Transverse colon (tissue), 4 donors: Measurements from ENCODE around the gene SELENOO.

Experiments
- CTCF ChIP-seq, 5 experiments: fragments of 200-600 bp in 3 of 5; fragments of 450-650 bp in 2 of 5; sonication (generic) in 3 of 5; IDR thresholded peaks; 1 replicate in 2 of 5; 2 replicates in 3 of 5; pipeline ENCODE4 v1.5.1; 2016 to 2017; ENCODE audit warnings: antibody characterized with exemption in 5 of 5, inconsistent platforms in 3 of 5, mild to moderate bottlenecking in 2 of 5, moderate library complexity in 1 of 5
- EP300 ChIP-seq: sonication (generic); formaldehyde crosslinking; IDR thresholded peaks from one replicate; pipeline ENCODE4 v1.6.1; 2017; ENCODE audit warnings: antibody characterized with exemption, low read depth
- POLR2A ChIP-seq: fragments of 450-650 bp; IDR thresholded peaks from one replicate; pipeline ENCODE4 v1.6.1; 2016; ENCODE audit warnings: antibody characterized with exemption, mild to moderate bottlenecking, moderate library complexity
- POLR2AphosphoS5 ChIP-seq, 3 donors: sonication (generic); formaldehyde crosslinking; IDR thresholded peaks; one replicate each; pipeline ENCODE4 v1.6.1; 2016; ENCODE audit warnings: antibody characterized with exemption in 3 of 3

GRCh38 chr22:50209893-50210292 lies 9.1 kb downstream of the SELENOO start:
- TF ChIP-seq CTCF (IDR thresholded peaks at IDR 0.05) (peak; percentile 84 to 90 (median 87)), EP300 (no peak), POLR2AphosphoS5 (IDR thresholded peaks at IDR 0.05) (no peak), POLR2A (no peak)
